Measurements from ENCODE around the gene H1-8.

H1-8 gene

DNA sequence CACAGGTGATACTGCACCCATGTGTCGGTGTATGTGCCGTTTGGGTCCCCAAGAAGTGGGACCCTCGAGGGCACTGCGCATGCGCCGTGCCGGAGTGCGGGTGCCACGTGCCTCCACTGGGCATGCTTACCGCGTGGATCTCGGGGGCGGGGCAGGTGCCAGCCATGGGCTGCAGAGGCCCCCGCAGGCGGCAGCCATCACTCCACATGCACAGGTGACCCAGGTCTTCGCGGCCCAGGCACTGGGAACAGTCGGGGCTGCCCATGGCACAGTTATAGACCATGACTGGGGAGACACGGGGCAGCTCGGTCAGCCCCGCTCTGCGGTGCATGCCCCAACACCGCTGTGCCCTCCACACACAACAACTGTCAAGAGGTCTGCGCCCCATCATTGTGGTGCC lies 31.2 kb downstream of the H1-8 start:
- no peak for DNase-seq (ENCODE audit: low spot score)

DNA sequence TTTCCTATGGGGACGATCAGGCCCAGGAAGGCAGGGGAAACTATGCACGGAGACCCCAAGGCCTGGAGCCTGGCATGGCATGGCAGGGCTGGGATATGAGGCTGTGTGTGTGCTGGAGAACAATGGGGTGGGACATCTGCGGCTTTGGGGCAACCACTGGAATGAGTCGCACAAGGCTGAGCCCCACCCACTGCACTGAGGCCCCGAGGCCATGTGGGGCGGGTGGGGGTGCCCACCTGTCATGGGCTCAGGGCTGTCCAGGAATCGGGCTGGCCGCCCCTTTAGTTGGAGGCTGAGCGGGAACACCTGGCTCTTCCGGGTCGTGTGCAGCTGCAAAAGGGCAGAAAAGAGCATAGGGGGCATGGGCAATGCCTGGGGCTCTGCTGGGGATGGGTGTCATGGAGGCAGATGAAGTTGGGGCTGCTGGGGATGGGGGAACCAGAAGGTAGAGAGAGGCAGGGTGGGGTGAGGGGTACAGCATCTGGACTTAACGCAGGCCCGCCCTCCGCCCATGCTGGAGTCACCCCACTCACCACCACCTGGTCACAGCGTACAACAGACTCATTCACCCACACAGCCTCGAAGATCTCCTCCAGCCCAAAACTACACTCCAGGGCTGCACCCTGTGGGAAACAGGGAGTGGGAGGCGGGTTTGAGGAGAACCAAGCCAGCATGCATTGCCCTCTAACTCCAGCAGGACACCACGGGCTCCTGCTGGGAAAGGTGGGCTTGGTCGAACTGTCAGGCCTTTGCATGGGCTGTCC lies 32.4 kb downstream of the H1-8 start:
- DNase-seq (ENCODE audit: low spot score): no peak

DNA sequence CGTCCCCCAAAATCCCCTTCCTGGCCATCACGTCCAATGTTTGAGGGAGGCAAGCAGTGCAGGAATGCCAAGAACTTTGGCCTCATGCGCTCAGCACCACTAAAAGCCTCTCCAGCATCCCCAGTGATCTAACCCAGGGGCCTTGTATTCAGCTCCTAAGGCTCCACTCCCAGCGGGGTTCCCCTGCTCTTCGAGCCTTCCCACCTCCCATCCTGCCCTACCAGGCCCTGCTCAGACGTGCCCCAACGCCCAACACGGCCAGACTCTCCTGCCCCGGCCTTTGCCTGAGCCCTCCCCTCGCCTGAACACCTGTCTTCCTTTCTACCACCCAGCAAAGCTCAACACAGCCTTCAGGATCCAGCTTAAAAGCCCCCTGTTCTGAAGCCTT lies 33.0 kb downstream of the H1-8 start:
- DNase-seq (ENCODE audit: low spot score): no peak

- peak; percentile 44 for DNase-seq (ENCODE audit: low spot score)
Observed at GRCh38 chr3:129576514-129577352, 33.8 kb downstream of the H1-8 start.

GRCh38 chr3:129577366-129577765 lies 34.4 kb downstream of the H1-8 start:
- DNase-seq (ENCODE audit: low spot score): no peak

DNA sequence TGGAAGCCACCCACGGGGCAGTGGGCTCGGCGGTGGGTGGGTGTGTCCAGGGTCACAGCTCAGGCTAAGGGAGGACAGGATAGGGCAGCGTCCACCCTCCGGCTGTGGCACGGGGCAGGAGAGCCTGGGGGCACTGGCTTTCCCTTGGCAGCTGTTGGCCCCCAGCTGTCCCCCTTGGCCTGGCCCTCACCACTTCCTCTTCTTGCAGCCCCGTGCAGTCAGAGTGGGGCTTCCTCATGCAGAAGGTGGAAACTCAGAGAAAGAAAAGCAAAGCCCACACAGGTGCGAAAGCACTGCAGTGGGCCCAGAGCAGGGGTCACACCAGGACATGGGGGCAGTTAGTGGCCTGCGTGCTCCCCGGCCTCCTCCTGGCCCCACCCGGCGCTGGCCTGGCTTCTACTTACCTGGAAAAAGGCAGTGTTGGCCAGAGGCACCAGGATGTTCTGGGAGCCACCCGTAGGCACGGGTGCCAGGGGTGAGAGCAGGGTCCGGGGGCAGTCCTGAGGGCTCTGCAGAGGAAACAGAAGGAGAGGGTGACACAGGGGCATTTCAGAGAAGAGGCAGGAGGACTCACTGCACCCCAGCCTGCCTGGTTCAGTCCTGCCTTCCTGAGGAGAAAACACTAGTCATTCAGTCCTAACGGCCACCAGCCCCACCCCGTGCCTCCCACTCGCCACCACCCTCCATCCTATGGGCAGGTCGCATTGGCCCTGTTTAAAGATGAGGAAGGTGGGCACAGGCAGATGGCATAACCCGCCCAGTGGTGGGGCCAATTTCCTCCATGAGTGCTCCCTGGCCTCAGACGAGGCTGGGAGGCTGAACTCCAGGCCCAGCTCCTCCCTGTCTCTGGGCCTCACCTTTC lies 35.2 kb downstream of the H1-8 start:
- DNase-seq (ENCODE audit: low spot score): no peak

DNA sequence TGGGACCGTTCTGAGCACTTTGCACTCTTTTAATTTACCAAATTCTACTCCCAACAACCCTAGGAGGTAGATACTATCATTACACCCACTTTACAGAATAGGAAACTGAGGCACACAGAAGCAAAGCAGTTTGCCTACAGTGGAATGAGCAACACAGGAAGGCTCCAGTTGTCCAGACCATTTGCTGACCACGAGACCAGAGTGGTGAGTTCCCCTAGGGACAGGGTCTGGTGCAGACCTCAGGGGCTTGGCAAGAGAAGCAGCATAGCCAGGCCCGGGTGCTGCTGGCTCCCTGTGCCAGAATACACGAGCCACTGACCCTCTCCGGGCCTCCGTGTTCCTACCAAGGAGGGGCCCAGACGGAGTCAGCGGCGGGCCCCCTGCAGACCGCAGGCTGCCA lies 37.0 kb downstream of the H1-8 start:
- no peak for DNase-seq (ENCODE audit: low spot score)

GRCh38 chr3:129581623-129582022 lies 38.6 kb downstream of the H1-8 start:
- no peak for DNase-seq (ENCODE audit: low spot score)

- no peak for DNase-seq (ENCODE audit: low spot score)
Observed at GRCh38 chr3:129582799-129583198, 39.8 kb downstream of the H1-8 start.

DNA sequence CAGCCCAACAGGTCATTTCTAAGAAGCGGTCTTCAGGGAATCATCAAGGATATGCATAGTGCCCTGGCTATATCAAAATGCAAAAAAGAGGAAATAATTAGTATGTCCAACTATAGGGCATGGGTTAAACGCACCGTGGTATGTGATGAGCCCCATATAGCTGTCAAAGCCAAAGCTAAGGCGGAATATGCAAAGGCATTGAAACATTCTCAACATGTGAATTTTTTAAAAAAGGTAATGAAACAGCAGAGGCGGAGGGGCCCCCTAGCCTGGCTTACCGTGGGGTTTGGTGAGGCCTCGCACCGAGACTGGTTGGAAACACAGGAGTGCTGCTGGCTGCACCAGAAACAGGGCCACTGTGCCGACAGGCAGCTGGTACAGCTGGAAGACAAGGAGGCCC lies 40.3 kb downstream of the H1-8 start:
- DNase-seq (ENCODE audit: low spot score): no peak

GRCh38 chr3:129584631-129585030 lies 41.7 kb downstream of the H1-8 start:
- DNase-seq (ENCODE audit: low spot score): no peak

DNA sequence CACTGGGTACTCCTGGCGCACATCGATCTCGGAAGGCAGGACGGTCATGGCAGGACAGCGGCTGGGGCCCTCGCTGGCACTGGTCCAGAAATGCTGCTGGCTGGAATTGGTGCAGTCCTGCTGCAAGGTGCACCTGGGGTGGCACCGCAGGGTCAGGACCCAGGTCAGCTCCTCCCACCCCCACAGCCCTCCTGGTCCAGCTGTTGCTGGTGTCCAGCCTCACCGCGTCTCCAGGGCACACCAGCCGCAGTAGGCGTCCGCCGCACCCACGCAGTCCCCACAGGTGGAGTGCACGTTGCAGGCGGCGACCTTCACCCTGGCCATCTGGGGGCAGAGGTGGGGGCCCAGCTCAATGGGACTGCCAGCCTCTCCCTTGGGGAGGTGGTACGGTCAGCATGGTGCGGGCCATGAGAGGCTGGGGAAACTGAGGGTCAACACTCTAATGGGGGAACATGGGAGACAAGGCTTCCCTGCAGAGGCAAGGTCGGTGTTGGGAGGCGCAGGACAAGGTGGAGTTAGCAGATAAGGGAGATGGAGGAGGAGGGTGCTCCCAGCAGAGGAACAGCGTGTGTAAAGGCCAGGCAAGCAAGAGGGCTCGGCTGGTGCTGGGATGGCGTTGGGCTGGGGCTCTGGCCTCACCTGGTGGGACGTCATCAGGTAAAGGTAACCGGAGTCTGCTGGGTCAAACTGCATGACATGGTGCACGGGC lies 43.1 kb downstream of the H1-8 start:
- DNase-seq (ENCODE audit: low spot score): no peak

GRCh38 chr3:129586746-129587430 lies 43.9 kb downstream of the H1-8 start:
- no peak for DNase-seq (ENCODE audit: low spot score)

DNA sequence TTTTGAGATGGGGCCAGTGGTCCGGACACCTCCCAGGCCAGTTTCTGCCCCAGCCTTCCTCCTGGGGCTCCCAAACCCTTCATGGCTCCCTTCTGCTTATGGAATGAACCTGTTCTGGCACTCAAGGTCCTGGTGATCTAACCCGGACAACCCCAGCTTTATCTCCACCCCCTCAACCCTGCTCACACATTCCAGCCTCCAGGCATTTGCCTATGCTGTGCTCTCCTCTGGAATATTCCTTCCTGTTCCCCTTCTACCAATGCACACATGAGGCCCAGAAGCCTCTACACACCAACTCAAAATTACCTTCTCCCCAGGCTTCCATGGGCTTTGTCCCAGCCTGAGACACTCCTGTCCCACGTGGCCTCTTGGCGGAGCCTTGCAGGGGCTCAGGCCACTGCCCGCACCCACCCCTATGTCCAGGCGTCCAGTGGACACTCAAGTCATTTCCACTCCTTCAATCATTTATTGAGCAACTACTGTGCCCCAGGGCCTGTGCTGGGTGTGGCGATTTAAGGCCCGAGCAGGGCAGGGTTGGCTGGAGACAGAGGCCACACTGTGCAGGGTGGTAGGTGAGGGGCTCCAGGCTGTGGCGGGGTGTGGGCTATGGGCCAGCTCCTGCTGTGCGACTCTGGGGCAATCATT lies 44.7 kb downstream of the H1-8 start:
- no peak for DNase-seq (ENCODE audit: low spot score)

- no peak for DNase-seq (ENCODE audit: low spot score)
Observed at GRCh38 chr3:129590215-129590614, 47.2 kb downstream of the H1-8 start.

- DNase-seq (ENCODE audit: low spot score): no peak
Observed at GRCh38 chr3:129591932-129592331, 49.0 kb downstream of the H1-8 start.

- DNase-seq (ENCODE audit: low spot score): no peak
Observed at GRCh38 chr3:129592381-129593131, 49.6 kb downstream of the H1-8 start.

- DNase-seq (ENCODE audit: low spot score): no peak
Observed at GRCh38 chr3:129593230-129593594, 50.2 kb downstream of the H1-8 start.

GRCh38 chr3:129593595-129594339 lies 50.8 kb downstream of the H1-8 start:
- DNase-seq (ENCODE audit: low spot score): no peak

Data from kidney capillary endothelial cell (primary cell).